Prostate gland (tissue), 2 donors: Measurements from ENCODE around the gene ABI3BP.

Source experiments
- CTCF ChIP-seq, 4 experiments: fragments of 200-600 bp in 2 of 4; fragments of 450-650 bp in 2 of 4; sonication (generic) in 2 of 4; IDR thresholded peaks; 1 replicate in 3 of 4; 2 replicates in 1 of 4; pipeline ENCODE4 v1.5.1; 2016 to 2019; ENCODE audit warnings: antibody characterized with exemption in 4 of 4, mild to moderate bottlenecking in 2 of 4, moderate library complexity in 2 of 4
- POLR2A ChIP-seq: fragments of 450-650 bp; IDR thresholded peaks from one replicate; pipeline ENCODE4 v1.6.1; 2016; ENCODE audit warnings: antibody characterized with exemption, mild to moderate bottlenecking

- TF ChIP-seq CTCF (IDR thresholded peaks at IDR 0.05) (no peak), POLR2A (no peak)
Measured at GRCh38 chr3:100765437-100765975, 227.7 kb downstream of the ABI3BP start.
